ENCODE measurements around the gene EDC4.

Gene EDC4

GRCh38 chr16:67872131-67872630, 671 bp upstream of the EDC4 start:
- no peak for ATAC-seq
- TF ChIP-seq BACH2 (CRISPR knock-in tag; IDR thresholded peaks at IDR 0.05; ENCODE audit: borderline replicate concordance) (no peak), SNAI2 (CRISPR knock-in tag; IDR thresholded peaks at IDR 0.05) (no peak), CSRNP3 (CRISPR knock-in tag; IDR thresholded peaks at IDR 0.05) (no peak), TCF4 (CRISPR knock-in tag; IDR thresholded peaks at IDR 0.05; ENCODE audit: borderline replicate concordance) (no peak)

GRCh38 chr16:67873435-67874370, 851 bp downstream of the EDC4 start:
- TF ChIP-seq ZNF565 (CRISPR knock-in tag; conservative IDR thresholded peaks at IDR 0.05; ENCODE audit: low read depth) (no peak), CSRNP3 (CRISPR knock-in tag; IDR thresholded peaks at IDR 0.05) (no peak), ZFP3 (CRISPR knock-in tag; IDR thresholded peaks at IDR 0.05) (no peak), TCF4 (CRISPR knock-in tag; IDR thresholded peaks at IDR 0.05; ENCODE audit: borderline replicate concordance) (no peak), PPARA (CRISPR knock-in tag; IDR thresholded peaks at IDR 0.05; ENCODE audit: borderline replicate concordance) (no peak), CREB5 (CRISPR knock-in tag; IDR thresholded peaks at IDR 0.05; ENCODE audit: low read depth) (no peak), TOX (CRISPR knock-in tag; IDR thresholded peaks at IDR 0.05; ENCODE audit: borderline replicate concordance) (no peak), ZNF70 (CRISPR knock-in tag; IDR thresholded peaks at IDR 0.05) (no peak), ZC3H10 (CRISPR knock-in tag; IDR thresholded peaks at IDR 0.05) (no peak), PATZ1 (CRISPR knock-in tag; IDR thresholded peaks at IDR 0.05; ENCODE audit: borderline replicate concordance) (no peak), ISL1 (CRISPR knock-in tag; IDR thresholded peaks at IDR 0.05) (no peak), CSDC2 (CRISPR knock-in tag; IDR thresholded peaks at IDR 0.05) (no peak), ZFP30 (CRISPR knock-in tag; IDR thresholded peaks at IDR 0.05) (no peak), BACH2 (CRISPR knock-in tag; IDR thresholded peaks at IDR 0.05; ENCODE audit: borderline replicate concordance) (no peak), POU6F1 (CRISPR knock-in tag; IDR thresholded peaks at IDR 0.05; ENCODE audit: borderline replicate concordance, low read depth) (no peak), RARB (CRISPR knock-in tag; IDR thresholded peaks at IDR 0.05) (no peak), SNAI2 (CRISPR knock-in tag; IDR thresholded peaks at IDR 0.05) (no peak), GLIS3 (CRISPR knock-in tag; IDR thresholded peaks at IDR 0.05) (no peak)
- ATAC-seq: peak; percentile 42

- TF ChIP-seq BACH2 (CRISPR knock-in tag; IDR thresholded peaks at IDR 0.05; ENCODE audit: borderline replicate concordance): no peak
- TF ChIP-seq CSDC2 (CRISPR knock-in tag; IDR thresholded peaks at IDR 0.05): no peak
- TF ChIP-seq PPARA (CRISPR knock-in tag; IDR thresholded peaks at IDR 0.05; ENCODE audit: borderline replicate concordance): no peak
- no peak for TF ChIP-seq PATZ1 (CRISPR knock-in tag; IDR thresholded peaks at IDR 0.05; ENCODE audit: borderline replicate concordance)
- TF ChIP-seq ZNF565 (CRISPR knock-in tag; conservative IDR thresholded peaks at IDR 0.05; ENCODE audit: low read depth): no peak
- TF ChIP-seq CREB5 (CRISPR knock-in tag; IDR thresholded peaks at IDR 0.05; ENCODE audit: low read depth): no peak
- no peak for TF ChIP-seq ZFP3 (CRISPR knock-in tag; IDR thresholded peaks at IDR 0.05)
- ATAC-seq: no peak
These were observed 1.5 kb downstream of the EDC4 start for GRCh38 chr16:67874372-67874771.
